AG09319 (cell line): ENCODE measurements around the gene MYO5B.

Source experiments
- DNase-seq: peaks from one replicate; pipeline ENCODE4 v3.0.0-alpha.2; 2010; ENCODE audit warnings: low read depth; ENCODE audit errors: extremely low read depth
- CTCF ChIP-seq: IDR thresholded peaks from 2 replicates; pipeline ENCODE4 v1.5.1; 2011; ENCODE audit warnings: low read depth, mild to moderate bottlenecking, inconsistent platforms, low read length, moderate library complexity

Gene MYO5B

DNA sequence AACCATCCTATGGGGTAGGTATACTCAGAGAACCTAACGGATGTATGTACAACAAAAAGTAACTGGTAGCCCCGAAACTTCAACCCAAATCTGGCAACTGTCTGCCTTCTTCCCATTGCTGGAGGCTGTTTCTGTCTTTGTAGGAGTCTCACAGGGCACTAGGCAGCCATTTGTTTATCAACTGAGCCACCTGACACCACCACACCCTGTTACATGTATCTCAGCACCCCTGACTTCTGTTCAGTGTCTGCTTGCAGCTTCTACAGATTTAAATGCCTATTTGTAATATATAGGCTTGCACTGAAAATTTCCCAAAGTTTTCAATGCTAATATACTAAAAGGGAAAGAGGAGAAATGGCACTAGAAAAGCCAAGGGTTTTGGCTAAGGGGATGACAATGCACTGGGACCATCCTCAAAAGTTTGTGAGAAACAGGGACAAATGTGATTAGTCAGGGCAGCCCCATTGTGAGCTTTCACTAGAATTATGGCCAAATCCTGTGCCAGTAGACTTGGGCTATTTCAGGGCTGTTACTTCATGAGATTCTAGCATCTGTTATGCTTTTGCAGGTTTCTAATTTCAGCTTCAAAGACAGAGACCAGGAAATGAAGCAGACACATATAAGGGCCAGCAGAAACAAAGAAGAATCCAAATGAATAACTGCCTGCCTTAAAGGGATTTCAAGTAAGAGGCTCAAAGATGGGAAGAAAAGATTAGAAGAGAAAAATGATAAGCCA, 103.3 kb downstream of the MYO5B start:
- TF ChIP-seq CTCF = no peak
- DNase-seq = no peak

DNA sequence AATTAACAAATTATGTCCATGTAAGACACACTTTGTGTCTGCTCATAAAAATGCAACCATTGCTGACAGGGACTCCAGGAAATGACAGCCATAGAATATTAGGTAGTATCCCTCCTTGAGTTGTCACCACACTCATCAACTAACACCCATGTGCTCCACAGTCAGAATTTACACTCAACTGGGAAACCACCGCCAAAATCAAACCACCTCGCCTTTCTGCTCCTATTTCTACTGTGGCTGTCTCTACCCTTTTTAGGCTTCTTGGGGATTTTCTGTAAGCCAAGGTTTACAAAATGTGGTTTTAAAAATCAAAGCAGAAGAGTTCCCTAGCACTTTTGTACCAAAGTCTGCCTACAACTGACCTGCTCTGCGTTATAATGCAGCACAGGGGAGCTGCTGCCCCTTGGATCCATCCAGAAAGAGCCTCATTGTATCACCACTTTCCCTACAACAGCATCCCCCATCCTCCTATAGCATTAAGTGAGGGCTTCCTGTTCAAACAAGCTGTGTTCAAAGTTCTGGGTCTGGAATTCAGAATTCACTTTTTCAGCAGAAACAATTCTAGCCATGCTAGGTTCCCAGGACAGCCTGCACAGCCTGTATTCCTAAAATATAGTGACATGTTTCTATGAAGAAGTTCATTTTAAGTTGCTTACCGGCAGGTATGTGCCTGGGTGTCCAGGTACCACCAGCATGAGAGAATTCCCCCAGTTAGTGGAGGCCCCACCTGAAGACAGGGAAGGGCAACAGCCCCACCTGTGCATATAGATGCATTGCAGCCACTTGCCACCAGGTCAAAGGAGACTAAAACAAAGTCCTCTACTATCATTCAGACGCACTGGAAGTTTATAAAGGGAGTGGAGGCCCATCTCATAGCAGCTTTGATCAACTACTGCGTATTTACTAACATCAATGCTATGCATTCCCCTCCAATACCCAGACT, 104.3 kb downstream of the MYO5B start:
- DNase-seq = no peak
- TF ChIP-seq CTCF = no peak

- no peak for DNase-seq
- no peak for TF ChIP-seq CTCF
Measured at GRCh38 chr18:50089702-50090101, 105.2 kb downstream of the MYO5B start.

DNA sequence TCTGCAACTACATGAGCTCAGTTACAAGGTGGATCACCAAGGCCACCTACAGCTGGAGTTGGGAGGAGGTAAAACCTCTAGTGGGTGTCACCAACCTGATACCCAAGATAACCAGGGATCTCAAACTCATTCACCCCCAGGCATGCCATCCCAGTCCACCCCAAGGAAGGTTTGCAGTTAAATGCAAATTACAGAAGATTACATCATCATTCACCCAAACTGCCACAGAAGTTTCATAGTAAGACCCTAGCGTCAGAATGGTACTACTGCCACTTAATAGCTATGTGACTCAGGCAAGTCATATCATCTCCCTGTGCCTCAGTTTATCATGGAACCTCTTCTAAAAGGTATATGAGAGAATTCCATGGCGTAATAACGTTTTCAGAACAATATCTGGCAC, 111.2 kb downstream of the MYO5B start:
- TF ChIP-seq CTCF = no peak
- DNase-seq = no peak

DNA sequence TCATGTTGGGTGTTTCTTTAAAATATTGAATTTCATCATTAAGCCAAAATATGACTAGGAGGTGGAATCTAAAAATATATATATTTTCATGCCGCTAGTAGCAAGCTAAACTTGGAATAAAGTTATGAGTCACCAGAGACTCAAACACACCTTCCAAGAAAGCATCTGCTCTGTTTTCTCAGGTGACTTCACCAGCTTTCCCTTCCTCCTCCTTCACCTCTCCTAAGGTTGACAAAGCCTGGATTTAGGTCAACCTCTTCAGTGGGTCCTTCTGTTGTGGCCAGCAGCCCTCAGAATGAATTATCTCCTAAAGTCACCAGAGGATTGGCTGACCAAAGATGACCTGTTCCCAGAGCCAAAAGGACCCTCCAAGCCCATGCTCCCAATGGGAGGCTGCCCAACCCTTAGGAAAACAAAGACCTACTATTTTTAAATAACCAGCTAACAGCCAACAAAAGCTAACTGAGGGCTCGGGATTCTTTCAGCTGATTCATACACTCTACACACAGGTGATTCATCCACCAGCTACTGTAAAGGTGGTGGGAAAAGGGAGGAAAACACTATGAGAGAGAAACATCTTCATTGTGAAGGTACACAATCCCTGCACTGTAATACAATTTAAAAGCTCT, 113.9 kb downstream of the MYO5B start:
- DNase-seq = no peak
- TF ChIP-seq CTCF = no peak

- TF ChIP-seq CTCF = no peak
- no peak for DNase-seq
Measured at GRCh38 chr18:50080316-50080715, 114.6 kb downstream of the MYO5B start.
